Ovary (tissue), 9 donors: ENCODE measurements around the gene GUCY2F. TPM values are rescaled to one million over a fixed set of nuclear protein-coding genes. Genes with fewer than 3 reads are reported as not detected.

ENCODE experiments used
- DNase-seq, 5 donors: peaks; one replicate each; pipeline ENCODE4 v3.0.0-alpha.2; 2019 to 2020
- H3K27ac ChIP-seq, 2 donors: fragments of 200-600 bp; one replicate each; pipeline versions ENCODE4 v1.5.1 to v1.8.0; 2019 to 2022
- H3K27me3 ChIP-seq: fragments of 200-600 bp; one replicate; pipeline ENCODE4 v1.8.0; 2022
- H3K36me3 ChIP-seq: fragments of 200-600 bp; sonication (generic); one replicate; pipeline ENCODE4 v1.5.1; 2019
- H3K4me1 ChIP-seq: one replicate; pipeline ENCODE4 v1.8.1; 2013; ENCODE audit warnings: mild to moderate bottlenecking, moderate library complexity; ENCODE audit not compliant: insufficient read depth
- H3K4me3 ChIP-seq: fragments of 200-600 bp; sonication (generic); one replicate; pipeline ENCODE4 v1.5.1; 2017
- H3K9me3 ChIP-seq, 2 donors: fragments of 200-600 bp in 1 of 2; sonication (generic) in 1 of 2; one replicate each; pipeline versions ENCODE4 v1.5.1 to v1.8.1; 2013 to 2019; ENCODE audit warnings: mild to moderate bottlenecking in 1 of 2, moderate library complexity in 1 of 2
- EP300 ChIP-seq: sonication (generic); formaldehyde crosslinking; IDR thresholded peaks from one replicate; pipeline ENCODE4 v1.6.1; 2017; ENCODE audit warnings: antibody characterized with exemption
- POLR2A ChIP-seq: fragments of 450-650 bp; IDR thresholded peaks from one replicate; pipeline ENCODE4 v1.6.1; 2017; ENCODE audit warnings: antibody characterized with exemption, mild to moderate bottlenecking, moderate library complexity
- WGBS, 3 donors: extraction: QIAGEN DNeasy Blood & Tissue Kit in 1 of 3; methylation state at CpG; one replicate each; pipeline versions ENCODE4 v1.1.5 to v1.1.7; 2013 to 2017; 5-methylcytosine and 5-hydroxymethylcytosine counted together
- intact Hi-C, 4 donors: fragments of 100-400 bp; cut with DNase I; formaldehyde crosslinking; loops; one replicate each; pipeline versions ENCODE4 v1.11.0 to v1.15.1; 2022 to 2023
- polyA plus RNA-seq, 2 donors: library from polyadenylated mRNA; stranded (reverse); fragments of 200-250 nt in 1 of 2; fragments of 350-450 nt in 1 of 2; fragmentation: Illumina TruSeq in 1 of 2; extraction: RNeasy Lipid Tissue Mini Kit (QIAGEN cat#74804) in 1 of 2; gene quantifications; one replicate each; pipeline ENCODE4 v1.2.3, GENCODE V29; 2013 to 2014
- total RNA-seq, 7 donors: library from RNA; depleted of rRNA in 2 of 7; stranded (reverse); fragments of >200 nt in 2 of 7; fragmentation: NEBNext Ultra II Directional in 3 of 7; extraction: Animal tissue kit (Norgen Biotek cat#: 25700) in 3 of 7; gene quantifications; one replicate each; pipeline versions ENCODE4 v1.1.0 to v1.2.4, GENCODE V29; 2016 to 2023
- TF ChIP-seq, protein P1 (sequence below), 3 donors: fragments of 450-650 bp in 2 of 3; fragments of 200-600 bp in 1 of 3; IDR thresholded peaks; one replicate each; pipeline versions ENCODE4 v1.5.1 to v1.8.0; 2016 to 2022; ENCODE audit warnings: antibody characterized with exemption in 3 of 3, mild to moderate bottlenecking in 1 of 3
- donor health status: DM: no; HTN: no; CAD: no; lungs with moderate emphysema.
- donor health status: DM: no; HTN: no; CAD: no.
- donor health status: Bipolar disorder and iron deficiency.
- donor health status: DM: yes; HTN: yes; CAD: no.
- donor health status: DM: no; HTN: no; CAD: no.
- donor health status: DM: yes; HTN: yes; CAD: no.

The GUCY2F gene
- total and polyA plus RNA-seq, 9 donors, result not detected

DNA sequence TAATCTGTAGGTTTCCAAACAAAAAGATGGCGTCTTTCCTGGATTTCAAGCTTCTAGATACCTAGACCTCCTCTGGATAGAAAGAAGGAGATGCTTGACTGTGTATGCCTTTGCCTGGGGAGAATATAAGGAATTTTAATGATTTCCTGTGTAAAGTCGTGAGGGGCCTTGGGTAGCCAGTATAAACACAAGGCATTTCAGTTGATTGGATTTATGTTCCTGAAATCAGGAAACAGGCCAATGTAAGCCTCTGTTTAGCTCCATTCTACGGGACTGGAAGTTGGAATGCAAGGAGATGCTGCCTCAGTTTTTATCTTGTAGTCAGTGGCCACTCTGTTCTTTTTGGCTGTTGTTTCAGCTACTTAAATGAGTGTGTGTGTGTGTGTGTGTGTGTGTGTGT is 137.2 kb downstream of the GUCY2F start:
- 38 to 47% (median 43%) methylated on average over 3 of the region's 3 CpGs for WGBS, 3 donors
- no peak overlapping the region for H3K27ac ChIP-seq
- no peaks in the 10 kb centered on the region for H3K9me3 ChIP-seq

DNA sequence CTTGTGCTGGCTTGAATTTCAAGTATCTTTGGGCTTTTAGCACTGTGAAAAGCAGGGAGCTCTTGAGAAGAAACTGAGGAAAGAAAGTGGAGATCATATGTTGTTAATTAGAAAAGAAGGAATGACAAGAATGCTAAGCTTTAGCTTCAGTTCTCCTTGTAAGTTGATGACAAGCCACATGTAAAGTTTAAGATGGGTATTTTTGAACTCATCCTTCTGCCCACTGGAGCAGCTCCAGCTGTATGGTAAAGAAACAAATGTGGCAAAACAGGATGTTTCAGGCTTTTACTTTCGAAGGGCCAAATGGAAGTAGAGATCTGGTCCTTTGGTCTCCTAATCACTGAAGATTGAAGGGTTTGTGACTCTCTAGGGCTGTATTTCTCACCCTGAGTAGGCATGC is 137.8 kb downstream of the GUCY2F start:
- H3K36me3 ChIP-seq, result no peaks in the 10 kb centered on the region
- 63 to 66% (median 63%) methylated on average over 1 of the region's 1 CpG for WGBS, 3 donors
- no peaks in the 10 kb centered on the region for H3K27me3 ChIP-seq
- H3K4me3 ChIP-seq, result no peak overlapping the region
- no peak for DNase-seq
- intact Hi-C loops, result no loop called here
- H3K4me1 ChIP-seq, result no peaks in the 10 kb centered on the region
- TF ChIP-seq EP300, result no peak
- H3K9me3 ChIP-seq, result no peaks in the 10 kb centered on the region
- no peak overlapping the region for H3K27ac ChIP-seq

More for the DNA sequence above, 137.2 kb downstream of the GUCY2F start:
- Histone ChIP-seq H3K4me3 (no peak overlapping the region), H3K27me3 (no peaks in the 10 kb centered on the region), H3K36me3 (no peaks in the 10 kb centered on the region), H3K4me1 (no peaks in the 10 kb centered on the region)
- TF ChIP-seq POLR2A, result no peak
- TF ChIP-seq, protein P1, sequence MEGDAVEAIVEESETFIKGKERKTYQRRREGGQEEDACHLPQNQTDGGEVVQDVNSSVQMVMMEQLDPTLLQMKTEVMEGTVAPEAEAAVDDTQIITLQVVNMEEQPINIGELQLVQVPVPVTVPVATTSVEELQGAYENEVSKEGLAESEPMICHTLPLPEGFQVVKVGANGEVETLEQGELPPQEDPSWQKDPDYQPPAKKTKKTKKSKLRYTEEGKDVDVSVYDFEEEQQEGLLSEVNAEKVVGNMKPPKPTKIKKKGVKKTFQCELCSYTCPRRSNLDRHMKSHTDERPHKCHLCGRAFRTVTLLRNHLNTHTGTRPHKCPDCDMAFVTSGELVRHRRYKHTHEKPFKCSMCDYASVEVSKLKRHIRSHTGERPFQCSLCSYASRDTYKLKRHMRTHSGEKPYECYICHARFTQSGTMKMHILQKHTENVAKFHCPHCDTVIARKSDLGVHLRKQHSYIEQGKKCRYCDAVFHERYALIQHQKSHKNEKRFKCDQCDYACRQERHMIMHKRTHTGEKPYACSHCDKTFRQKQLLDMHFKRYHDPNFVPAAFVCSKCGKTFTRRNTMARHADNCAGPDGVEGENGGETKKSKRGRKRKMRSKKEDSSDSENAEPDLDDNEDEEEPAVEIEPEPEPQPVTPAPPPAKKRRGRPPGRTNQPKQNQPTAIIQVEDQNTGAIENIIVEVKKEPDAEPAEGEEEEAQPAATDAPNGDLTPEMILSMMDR (IDR thresholded peaks at IDR 0.05), result no peak
- no peak for TF ChIP-seq EP300
- DNase-seq, result no peak
- intact Hi-C loops, result no loop called here

DNA sequence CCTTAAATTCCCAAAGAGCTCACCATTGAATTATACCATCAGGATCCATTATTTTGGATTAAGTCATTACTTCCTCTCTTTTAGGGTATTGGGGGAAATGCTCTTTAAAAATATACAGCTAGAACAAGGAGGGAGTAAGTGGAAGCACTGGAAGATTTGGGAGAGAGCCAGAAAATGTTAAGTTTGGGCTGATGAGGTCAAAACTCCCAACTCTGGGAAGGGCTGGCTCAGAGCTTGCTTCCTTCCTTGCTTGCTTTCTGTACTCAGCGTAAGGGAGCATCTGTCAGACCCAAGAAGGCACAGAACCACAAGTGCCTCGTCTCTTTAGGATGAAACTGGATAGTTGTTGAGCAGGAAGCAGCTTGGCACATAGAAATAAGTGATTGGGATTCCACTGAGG is 138.2 kb downstream of the GUCY2F start:
- TF ChIP-seq POLR2A (no peak), EP300 (no peak)
- TF ChIP-seq, protein P1 (IDR thresholded peaks at IDR 0.05), result no peak
- no peaks in the 10 kb centered on the region for H3K9me3 ChIP-seq
- no peaks in the 10 kb centered on the region for H3K36me3 ChIP-seq
- H3K27me3 ChIP-seq, result no peaks in the 10 kb centered on the region
- H3K4me1 ChIP-seq, result no peaks in the 10 kb centered on the region
- WGBS, 3 donors, result 40 to 43% (median 42%) methylated on average over 2 of the region's 2 CpGs
- intact Hi-C loops, result no loop called here
- no peak overlapping the region for H3K4me3 ChIP-seq
- no peak for DNase-seq
- H3K27ac ChIP-seq, result no peak overlapping the region

DNA sequence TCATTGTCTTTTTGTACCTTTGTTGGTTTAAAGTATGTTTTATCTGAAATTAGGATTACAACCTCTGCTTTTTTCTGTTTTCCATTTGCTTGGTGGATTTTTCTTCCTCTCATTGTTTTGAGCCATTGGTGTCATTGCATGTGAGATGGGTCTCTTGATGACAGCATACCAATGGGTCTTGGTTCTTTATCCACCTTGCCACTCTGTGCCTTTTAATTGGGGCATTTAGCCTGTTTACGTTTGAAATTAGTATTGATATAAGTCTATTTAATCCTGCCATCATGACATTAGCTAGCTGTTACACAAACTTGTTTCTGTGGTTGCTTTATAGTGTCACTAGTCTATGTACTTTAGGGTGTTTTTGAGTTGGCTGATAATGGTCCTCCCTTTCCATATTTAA is 145.7 kb downstream of the GUCY2F start:
- intact Hi-C loops, result no loop called here
- 60 to 84% (median 69%) methylated on average over 1 of the region's 1 CpG for WGBS, 3 donors
- TF ChIP-seq, protein P1 (IDR thresholded peaks at IDR 0.05), result no peak
- Histone ChIP-seq H3K27ac (no peak overlapping the region), H3K4me3 (no peak overlapping the region), H3K9me3 (peaks cover 0 to 5% of the 10 kb centered on the region in 2 donors), H3K36me3 (no peaks in the 10 kb centered on the region), H3K4me1 (no peaks in the 10 kb centered on the region), H3K27me3 (no peaks in the 10 kb centered on the region)
- no peak for DNase-seq

DNA sequence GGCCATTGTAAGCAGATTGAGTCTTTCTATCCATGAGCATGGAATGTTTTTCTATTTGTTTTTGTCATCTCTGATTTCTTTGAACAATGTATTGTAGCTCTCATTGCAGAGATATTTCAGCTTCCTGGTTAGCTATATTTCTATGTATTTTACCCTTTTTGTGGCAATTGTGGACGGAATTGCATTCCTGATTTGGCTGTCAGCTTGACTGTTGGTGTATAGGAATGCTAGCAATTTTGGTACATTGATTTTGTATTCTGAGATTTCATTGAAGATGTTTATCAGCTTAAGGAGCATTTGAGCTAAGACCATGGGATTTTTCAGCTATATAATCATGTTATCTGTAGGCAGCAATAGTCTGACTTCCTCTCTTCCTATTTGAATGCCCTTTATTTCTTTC is 154.6 kb downstream of the GUCY2F start:
- no peak for DNase-seq
- TF ChIP-seq, protein P1 (IDR thresholded peaks at IDR 0.05), result no peak
- TF ChIP-seq POLR2A (no peak), EP300 (no peak)
- WGBS, 3 donors, result 42 to 68% (median 68%) methylated on average over 1 of the region's 1 CpG
- intact Hi-C loops, result no loop called here
- H3K36me3 ChIP-seq, result no peaks in the 10 kb centered on the region
- H3K27me3 ChIP-seq, result no peaks in the 10 kb centered on the region
- H3K9me3 ChIP-seq, result no peaks in the 10 kb centered on the region
- no peaks in the 10 kb centered on the region for H3K4me1 ChIP-seq
- no peak overlapping the region for H3K4me3 ChIP-seq
- H3K27ac ChIP-seq, result no peak overlapping the region

Other genes starting within 250 kb of the GUCY2F start
- 1 to 10 TPM; 4.1 to 8.0 (median 5.7) TPM for gene NXT2, start 54.8 kb upstream of the GUCY2F start, total RNA-seq
- gene NXT2, start 54.8 kb upstream of the GUCY2F start, polyA plus RNA-seq, result 1 to 10 TPM; 5.1 to 6.2 TPM
- 1 to 10 TPM in 2 of 7 donors, under 1 TPM in 4, not detected in 1; 0.30 to 1.4 (median 0.67) TPM for gene KCNE5, start 143.1 kb upstream of the GUCY2F start, total RNA-seq
- gene KCNE5, start 143.1 kb upstream of the GUCY2F start, polyA plus RNA-seq, result under 1 TPM; 0.62 to 0.64 TPM